GM21717 (cell line): ENCODE results near the gene NEURL1.
"Not testable (repeated sequence)": the region's sequence is repeated elsewhere in the genome, so short reads cannot be mapped to it uniquely, and the experiment has no call there.

Experiments
- ATAC-seq: cut with Tn5 transposase; IDR thresholded peaks from one replicate; pipeline ENCODE4 v1.9.1; 2021; ENCODE audit warnings: mild to moderate bottlenecking, moderate library complexity; ENCODE audit not compliant: unreplicated experiment

NEURL1 gene

GRCh38 chr10:103459615-103460014 lies 33.9 kb upstream of the NEURL1 start:
- ATAC-seq: no peak

GRCh38 chr10:103463499-103463898 lies 30.0 kb upstream of the NEURL1 start:
- no peak for ATAC-seq

GRCh38 chr10:103465411-103466179 lies 27.9 kb upstream of the NEURL1 start:
- no peak for ATAC-seq

GRCh38 chr10:103466734-103467133 lies 26.8 kb upstream of the NEURL1 start:
- ATAC-seq: no peak

- ATAC-seq: peak; percentile 28
Observed at GRCh38 chr10:103467406-103467805, 26.1 kb upstream of the NEURL1 start.

GRCh38 chr10:103469201-103469600 lies 24.3 kb upstream of the NEURL1 start:
- no peak for ATAC-seq

GRCh38 chr10:103470761-103471653 lies 22.5 kb upstream of the NEURL1 start:
- peak; percentile 74 for ATAC-seq

GRCh38 chr10:103472005-103472404 lies 21.5 kb upstream of the NEURL1 start:
- peak; percentile 33 for ATAC-seq

GRCh38 chr10:103473261-103473671 lies 20.2 kb upstream of the NEURL1 start:
- ATAC-seq: no peak

GRCh38 chr10:103474077-103474476 lies 19.4 kb upstream of the NEURL1 start:
- ATAC-seq: no peak

GRCh38 chr10:103475437-103475836 lies 18.1 kb upstream of the NEURL1 start:
- ATAC-seq: no peak

GRCh38 chr10:103476046-103476768 lies 17.3 kb upstream of the NEURL1 start:
- no peak for ATAC-seq

- ATAC-seq: no peak
Observed at GRCh38 chr10:103478671-103479070, 14.8 kb upstream of the NEURL1 start.

- no peak for ATAC-seq
Observed at GRCh38 chr10:103479135-103479534, 14.4 kb upstream of the NEURL1 start, which contains the start of gene CALHM3. Gene CALHM3, minus strand, starts transcription at chr10:103479240. Its CDS starts 208 bp downstream, at chr10:103479032.

GRCh38 chr10:103480521-103480920 lies 13.0 kb upstream of the NEURL1 start:
- ATAC-seq: no peak

GRCh38 chr10:103481974-103482531 lies 11.5 kb upstream of the NEURL1 start:
- ATAC-seq: no peak

- not testable (repeated sequence) for ATAC-seq
Observed at GRCh38 chr10:103486635-103487409, 6.7 kb upstream of the NEURL1 start.

- no peak for ATAC-seq
Observed at GRCh38 chr10:103487410-103487708, 6.1 kb upstream of the NEURL1 start.

GRCh38 chr10:103490986-103491314 lies 2.6 kb upstream of the NEURL1 start:
- ATAC-seq: peak; percentile 16

- no peak for ATAC-seq
Observed at GRCh38 chr10:103491729-103492364, 1.7 kb upstream of the NEURL1 start.
